ENCODE data around the gene SMPD3. TPM values are rescaled to one million over a fixed set of nuclear protein-coding genes. Genes with fewer than 3 reads are reported as not detected.

The SMPD3 gene
- total and polyA plus RNA-seq, 2 of the 4 experiments (the other 2 are of a cell fraction): not detected

GRCh38 chr16:68406458-68407152, 41.7 kb downstream of the SMPD3 start:
- Histone ChIP-seq H3K27ac (ENCODE audit: insufficient read depth, low read length) (no peak overlapping the region), H3K36me3 (ENCODE audit: control insufficient read depth, insufficient read depth, low read length) (no peaks in the 10 kb centered on the region), H3K14ac (replicated peaks; ENCODE audit: low read depth, low read length) (peak overlapping the region; percentile 51; the same call in 1 of the 2 replicates), H2BK15ac (ENCODE audit: low read depth, low read length) (0 out of 3 replicates have a peak overlapping the region, but pooled peaks have one; percentile 27), H2BK20ac (ENCODE audit: low read depth, low read length) (peak overlapping the region; percentile 40), H3K56ac (ENCODE audit: extremely low read depth, insufficient read depth, low read length) (no peak overlapping the region), H3K23ac (ENCODE audit: low read depth, low read length) (peak overlapping the region; percentile 30; the same call in 1 of the 2 replicates), H2BK120ac (ENCODE audit: low read depth, low read length) (peak overlapping the region; percentile 58), H3K27me3 (ENCODE audit: control insufficient read depth, insufficient read depth, low read length) (peaks cover 14% of the 10 kb centered on the region), H2BK5ac (ENCODE audit: low read depth, low read length, poor library complexity, severe bottlenecking) (peak overlapping the region; percentile 11), H4K20me1 (ENCODE audit: insufficient read depth, low read length) (no peaks in the 10 kb centered on the region), H4K91ac (ENCODE audit: insufficient read depth, low read depth, low read length) (peak overlapping the region; percentile 19), H3K9ac (ENCODE audit: low read depth, low read length) (peak overlapping the region; percentile 25; the same call in 1 of the 2 replicates), H4K8ac (ENCODE audit: low read depth in 2 of 2, low read length in 2 of 2) (no peak overlapping the region), H3K4me1 (ENCODE audit: control insufficient read depth, insufficient read depth, low read length) (peaks cover 11% of the 10 kb centered on the region; the same call in 1 of the 2 replicates), H2AFZ (replicated peaks; ENCODE audit: low read length, poor library complexity) (peak overlapping the region; percentile 68), H2AK5ac (ENCODE audit: low read depth, low read length) (peak overlapping the region; percentile 5; the same call in 1 of the 2 replicates), H3K4ac (ENCODE audit: low read depth, low read length) (peak overlapping the region; percentile 26; the same call in 1 of the 2 replicates), H3K9me1 (ENCODE audit: insufficient read depth, low read length) (peaks cover 13% of the 10 kb centered on the region), H3K18ac (ENCODE audit: low read depth, low read length) (peak overlapping the region; percentile 20; the same call in 1 of the 2 replicates), H2AK9ac (replicated peaks; ENCODE audit: low read depth, low read length, poor library complexity) (no peak overlapping the region), H3K4me2 (ENCODE audit: low read depth, low read length) (peak overlapping the region; percentile 81), H4K5ac (ENCODE audit: low read depth, low read length) (no peak overlapping the region), H3K9me3 (ENCODE audit: control insufficient read depth, insufficient read depth, low read length) (no peaks in the 10 kb centered on the region), H3K79me1 (ENCODE audit: low read depth in 1 of 2, low read length in 2 of 2) (no peaks in the 10 kb centered on the region), H3K4me3 (ENCODE audit: insufficient read depth, low read depth, low read length) (0 out of 2 replicates have a peak overlapping the region, but pooled peaks have one; percentile 2)
- BruUV-seq (replicated peaks): no TSS peak
- ChIA-PET CTCF (interaction anchor here (0.9 to 1.5 kb wide), 3 partner anchors 9 to 114 kb away, joined by 3 to 6 read pairs (median 3); no protein-coding TSS in a partner anchor), POLR2A (ENCODE audit: unreplicated experiment) (no interaction called here)
- DNase-seq: peak; percentile 54
- intact Hi-C loops (cut with micrococcal nuclease) (no loop called here), in situ Hi-C loops (cut with MboI; ENCODE audit: low sequenced_read_pairs) (no loop called here), dilution Hi-C loops (cut with HindIII; ENCODE audit: low sequenced_read_pairs, unreplicated experiment) (no loop called here)
- TF ChIP-seq CHD1 (IDR thresholded peaks at IDR 0.05; ENCODE audit: low read depth, low read length): no peak
- no peak for TF ChIP-seq MXI1 (IDR thresholded peaks at IDR 0.05; ENCODE audit: borderline replicate concordance, low read depth, low read length)
- TF ChIP-seq USF2 (IDR thresholded peaks at IDR 0.05; ENCODE audit: low read depth, low read length): peak; percentile 13; the same call in 1 of the 2 replicates
- 0 out of 2 replicates have a peak, but pooled peaks have one; percentile 46 for TF ChIP-seq MAFK (IDR thresholded peaks at IDR 0.05; ENCODE audit: low read depth, low read length)
- TF ChIP-seq, protein P1, sequence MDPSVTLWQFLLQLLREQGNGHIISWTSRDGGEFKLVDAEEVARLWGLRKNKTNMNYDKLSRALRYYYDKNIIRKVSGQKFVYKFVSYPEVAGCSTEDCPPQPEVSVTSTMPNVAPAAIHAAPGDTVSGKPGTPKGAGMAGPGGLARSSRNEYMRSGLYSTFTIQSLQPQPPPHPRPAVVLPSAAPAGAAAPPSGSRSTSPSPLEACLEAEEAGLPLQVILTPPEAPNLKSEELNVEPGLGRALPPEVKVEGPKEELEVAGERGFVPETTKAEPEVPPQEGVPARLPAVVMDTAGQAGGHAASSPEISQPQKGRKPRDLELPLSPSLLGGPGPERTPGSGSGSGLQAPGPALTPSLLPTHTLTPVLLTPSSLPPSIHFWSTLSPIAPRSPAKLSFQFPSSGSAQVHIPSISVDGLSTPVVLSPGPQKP (IDR thresholded peaks at IDR 0.05; ENCODE audit: borderline replicate concordance, low read depth, low read length): no peak
- TF ChIP-seq CTCF (conservative IDR thresholded peaks at IDR 0.05; ENCODE audit: low read depth, low read length): no peak
- TF ChIP-seq RAD21 (IDR thresholded peaks at IDR 0.05; ENCODE audit: low read length): no peak
- WGBS, 2 experiments (ENCODE audit: extremely low coverage in 2 of 2, insufficient read length in 1 of 2): 7% methylated on average over 3 of the region's 17 CpGs; no CpG with 5 or more reads in 1 of the 2 experiments
- peak; percentile 91 for ATAC-seq (ENCODE audit: low read depth)

All from IMR-90 (cell line).